GM21526 (cell line): ENCODE results near the gene MCTP1.

Experiments
- ATAC-seq: cut with Tn5 transposase; IDR thresholded peaks from one replicate; pipeline ENCODE4 v1.9.1; 2021; ENCODE audit warnings: moderate library complexity; ENCODE audit not compliant: unreplicated experiment, low FRiP score

The MCTP1 gene

GRCh38 chr5:94901191-94901979 lies 383.5 kb downstream of the MCTP1 start:
- peak; percentile 80 for ATAC-seq

- no peak for ATAC-seq
Measured at GRCh38 chr5:94900006-94900505, 384.8 kb downstream of the MCTP1 start.

- ATAC-seq, result no peak
Measured at GRCh38 chr5:94893412-94894135, 391.3 kb downstream of the MCTP1 start.

- ATAC-seq, result no peak
Measured at GRCh38 chr5:94891972-94892371, 392.9 kb downstream of the MCTP1 start.

GRCh38 chr5:94891565-94891964 lies 393.3 kb downstream of the MCTP1 start:
- no peak for ATAC-seq

GRCh38 chr5:94890907-94891306 lies 394.0 kb downstream of the MCTP1 start:
- no peak for ATAC-seq

- ATAC-seq, result no peak
Measured at GRCh38 chr5:94888674-94889073, 396.2 kb downstream of the MCTP1 start.

- ATAC-seq, result no peak
Measured at GRCh38 chr5:94885931-94886330, 399.0 kb downstream of the MCTP1 start.

GRCh38 chr5:94884311-94884710 lies 400.6 kb downstream of the MCTP1 start:
- ATAC-seq, result no peak

GRCh38 chr5:94872526-94872925 lies 412.4 kb downstream of the MCTP1 start:
- ATAC-seq, result no peak

GRCh38 chr5:94870511-94871183 lies 414.2 kb downstream of the MCTP1 start:
- no peak for ATAC-seq

- no peak for ATAC-seq
Measured at GRCh38 chr5:94869921-94870320, 415.0 kb downstream of the MCTP1 start.

- ATAC-seq, result no peak
Measured at GRCh38 chr5:94863951-94864350, 420.9 kb downstream of the MCTP1 start.

- ATAC-seq, result no peak
Measured at GRCh38 chr5:94857111-94857510, 427.8 kb downstream of the MCTP1 start.

- ATAC-seq, result no peak
Measured at GRCh38 chr5:94856257-94856800, 428.6 kb downstream of the MCTP1 start.

- ATAC-seq, result no peak
Measured at GRCh38 chr5:94855543-94855942, 429.4 kb downstream of the MCTP1 start.

- no peak for ATAC-seq
Measured at GRCh38 chr5:94853120-94853519, 431.8 kb downstream of the MCTP1 start.

- ATAC-seq, result no peak
Measured at GRCh38 chr5:94850960-94851359, 433.9 kb downstream of the MCTP1 start.

- ATAC-seq, result peak; percentile 97
Measured at GRCh38 chr5:94849821-94850736, 434.8 kb downstream of the MCTP1 start.

- ATAC-seq, result no peak
Measured at GRCh38 chr5:94849324-94849723, 435.6 kb downstream of the MCTP1 start.
